ENCODE measurements around the gene COX4I1. TPM values are rescaled to one million over a fixed set of nuclear protein-coding genes. Genes with fewer than 3 reads are reported as not detected.

Gene COX4I1
- total RNA-seq, 1 experiment from 2014 or later: 839 TPM

DNA sequence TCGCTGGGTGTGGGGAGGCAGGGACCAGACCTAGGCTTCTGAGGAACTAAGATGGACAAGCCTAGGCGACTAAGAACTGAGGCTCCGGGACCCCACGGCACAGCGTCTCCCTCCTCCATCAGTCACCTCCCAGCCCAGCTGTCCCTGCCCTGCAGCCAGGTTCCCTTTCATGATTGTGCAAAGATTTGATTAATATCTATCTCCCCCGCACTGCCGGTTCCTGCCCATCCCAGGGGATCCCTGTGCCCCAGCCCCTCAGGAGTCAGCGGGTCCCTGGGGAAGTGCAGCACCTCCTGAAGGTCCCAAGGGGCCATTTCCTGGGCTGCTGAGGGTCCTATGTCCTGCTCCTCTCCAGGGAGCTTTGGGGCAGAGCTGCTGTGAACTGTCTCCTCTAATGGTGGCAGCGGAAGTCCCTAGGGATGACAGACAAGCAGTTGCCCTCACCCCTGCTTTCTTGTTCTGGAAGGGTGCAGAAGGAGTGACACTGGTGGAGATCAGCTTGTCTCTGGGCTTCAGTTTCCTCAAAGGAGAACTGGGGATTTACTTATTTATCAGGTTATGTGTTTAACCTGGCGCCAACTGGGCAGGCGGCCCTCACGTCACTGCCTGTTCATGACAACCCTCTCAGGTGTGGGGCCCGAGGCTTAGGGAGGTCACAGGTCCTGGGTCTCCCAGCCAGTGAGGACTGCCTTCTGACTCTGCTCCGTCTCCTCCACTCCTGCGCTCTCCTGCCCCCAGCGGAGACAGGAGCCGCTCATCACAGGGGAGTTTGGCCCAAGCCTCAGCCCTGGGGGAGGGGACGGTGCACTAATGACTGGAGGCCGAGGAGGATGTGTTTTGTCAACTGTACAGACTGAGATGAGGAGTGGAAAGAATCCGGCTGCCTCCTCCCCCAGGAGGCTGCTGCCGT, 46.7 kb upstream of the COX4I1 start:
- no peak overlapping the region for H3K27ac ChIP-seq (ENCODE audit: low read depth, low read length)

More for the DNA sequence above, 46.7 kb upstream of the COX4I1 start:
- Histone ChIP-seq H3K36me3 (ENCODE audit: control insufficient read depth in 1 of 2, insufficient read depth in 2 of 2, low read length in 2 of 2) (no peaks in the 10 kb centered on the region), H3K4me2 (ENCODE audit: low read length) (no peak overlapping the region), H3K9me3 (ENCODE audit: control insufficient read depth in 1 of 2, insufficient read depth in 1 of 2, low read depth in 1 of 2, low read length in 2 of 2) (no peaks in the 10 kb centered on the region), H4K20me1 (ENCODE audit: insufficient read depth) (no peaks in the 10 kb centered on the region), H3K9ac (ENCODE audit: low read length) (no peak overlapping the region), H3K27me3 (ENCODE audit: insufficient read depth, low read length) (no peaks in the 10 kb centered on the region; the same call in 1 of the 2 replicates), H3K79me2 (ENCODE audit: insufficient read depth, low read length) (peaks cover 25% of the 10 kb centered on the region; the same call in 1 of the 2 replicates), H3K9me2 (ENCODE audit: insufficient read depth) (no peaks in the 10 kb centered on the region), H3K4me3 (replicated peaks in 1 of 2; ENCODE audit: low read depth in 1 of 2, low read length in 2 of 2) (no peak overlapping the region), H2AFZ (ENCODE audit: low read depth, low read length, poor library complexity, severe bottlenecking) (no peak overlapping the region), H3K4me1 (ENCODE audit: control insufficient read depth in 1 of 2, insufficient read depth in 2 of 2, low read length in 2 of 2) (peaks cover 25 to 46% of the 10 kb centered on the region in 2 experiments)
- POLR2A ChIA-PET: no interaction called here
- no TSS peak for BruUV-seq (replicated peaks)
- TF ChIP-seq JUND (IDR thresholded peaks at IDR 0.05): no peak
- TF ChIP-seq, protein P1, sequence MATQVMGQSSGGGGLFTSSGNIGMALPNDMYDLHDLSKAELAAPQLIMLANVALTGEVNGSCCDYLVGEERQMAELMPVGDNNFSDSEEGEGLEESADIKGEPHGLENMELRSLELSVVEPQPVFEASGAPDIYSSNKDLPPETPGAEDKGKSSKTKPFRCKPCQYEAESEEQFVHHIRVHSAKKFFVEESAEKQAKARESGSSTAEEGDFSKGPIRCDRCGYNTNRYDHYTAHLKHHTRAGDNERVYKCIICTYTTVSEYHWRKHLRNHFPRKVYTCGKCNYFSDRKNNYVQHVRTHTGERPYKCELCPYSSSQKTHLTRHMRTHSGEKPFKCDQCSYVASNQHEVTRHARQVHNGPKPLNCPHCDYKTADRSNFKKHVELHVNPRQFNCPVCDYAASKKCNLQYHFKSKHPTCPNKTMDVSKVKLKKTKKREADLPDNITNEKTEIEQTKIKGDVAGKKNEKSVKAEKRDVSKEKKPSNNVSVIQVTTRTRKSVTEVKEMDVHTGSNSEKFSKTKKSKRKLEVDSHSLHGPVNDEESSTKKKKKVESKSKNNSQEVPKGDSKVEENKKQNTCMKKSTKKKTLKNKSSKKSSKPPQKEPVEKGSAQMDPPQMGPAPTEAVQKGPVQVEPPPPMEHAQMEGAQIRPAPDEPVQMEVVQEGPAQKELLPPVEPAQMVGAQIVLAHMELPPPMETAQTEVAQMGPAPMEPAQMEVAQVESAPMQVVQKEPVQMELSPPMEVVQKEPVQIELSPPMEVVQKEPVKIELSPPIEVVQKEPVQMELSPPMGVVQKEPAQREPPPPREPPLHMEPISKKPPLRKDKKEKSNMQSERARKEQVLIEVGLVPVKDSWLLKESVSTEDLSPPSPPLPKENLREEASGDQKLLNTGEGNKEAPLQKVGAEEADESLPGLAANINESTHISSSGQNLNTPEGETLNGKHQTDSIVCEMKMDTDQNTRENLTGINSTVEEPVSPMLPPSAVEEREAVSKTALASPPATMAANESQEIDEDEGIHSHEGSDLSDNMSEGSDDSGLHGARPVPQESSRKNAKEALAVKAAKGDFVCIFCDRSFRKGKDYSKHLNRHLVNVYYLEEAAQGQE (IDR thresholded peaks at IDR 0.05; ENCODE audit: low read depth): no peak
- TF ChIP-seq, protein P2, sequence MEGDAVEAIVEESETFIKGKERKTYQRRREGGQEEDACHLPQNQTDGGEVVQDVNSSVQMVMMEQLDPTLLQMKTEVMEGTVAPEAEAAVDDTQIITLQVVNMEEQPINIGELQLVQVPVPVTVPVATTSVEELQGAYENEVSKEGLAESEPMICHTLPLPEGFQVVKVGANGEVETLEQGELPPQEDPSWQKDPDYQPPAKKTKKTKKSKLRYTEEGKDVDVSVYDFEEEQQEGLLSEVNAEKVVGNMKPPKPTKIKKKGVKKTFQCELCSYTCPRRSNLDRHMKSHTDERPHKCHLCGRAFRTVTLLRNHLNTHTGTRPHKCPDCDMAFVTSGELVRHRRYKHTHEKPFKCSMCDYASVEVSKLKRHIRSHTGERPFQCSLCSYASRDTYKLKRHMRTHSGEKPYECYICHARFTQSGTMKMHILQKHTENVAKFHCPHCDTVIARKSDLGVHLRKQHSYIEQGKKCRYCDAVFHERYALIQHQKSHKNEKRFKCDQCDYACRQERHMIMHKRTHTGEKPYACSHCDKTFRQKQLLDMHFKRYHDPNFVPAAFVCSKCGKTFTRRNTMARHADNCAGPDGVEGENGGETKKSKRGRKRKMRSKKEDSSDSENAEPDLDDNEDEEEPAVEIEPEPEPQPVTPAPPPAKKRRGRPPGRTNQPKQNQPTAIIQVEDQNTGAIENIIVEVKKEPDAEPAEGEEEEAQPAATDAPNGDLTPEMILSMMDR (IDR thresholded peaks at IDR 0.05 in 2 of 3, conservative IDR thresholded peaks at IDR 0.05 in 1 of 3; ENCODE audit: borderline replicate concordance in 1 of 3, insufficient read depth in 1 of 3, low read depth in 2 of 3, low read length in 2 of 3): no peak
- no peak for TF ChIP-seq ELF1 (IDR thresholded peaks at IDR 0.05; ENCODE audit: borderline replicate concordance, low read depth)
- TF ChIP-seq FOSL1 (IDR thresholded peaks at IDR 0.05; ENCODE audit: low read depth): no peak
- TF ChIP-seq CBX3 (IDR thresholded peaks at IDR 0.05; ENCODE audit: low read depth): no peak
- TF ChIP-seq, protein P3, sequence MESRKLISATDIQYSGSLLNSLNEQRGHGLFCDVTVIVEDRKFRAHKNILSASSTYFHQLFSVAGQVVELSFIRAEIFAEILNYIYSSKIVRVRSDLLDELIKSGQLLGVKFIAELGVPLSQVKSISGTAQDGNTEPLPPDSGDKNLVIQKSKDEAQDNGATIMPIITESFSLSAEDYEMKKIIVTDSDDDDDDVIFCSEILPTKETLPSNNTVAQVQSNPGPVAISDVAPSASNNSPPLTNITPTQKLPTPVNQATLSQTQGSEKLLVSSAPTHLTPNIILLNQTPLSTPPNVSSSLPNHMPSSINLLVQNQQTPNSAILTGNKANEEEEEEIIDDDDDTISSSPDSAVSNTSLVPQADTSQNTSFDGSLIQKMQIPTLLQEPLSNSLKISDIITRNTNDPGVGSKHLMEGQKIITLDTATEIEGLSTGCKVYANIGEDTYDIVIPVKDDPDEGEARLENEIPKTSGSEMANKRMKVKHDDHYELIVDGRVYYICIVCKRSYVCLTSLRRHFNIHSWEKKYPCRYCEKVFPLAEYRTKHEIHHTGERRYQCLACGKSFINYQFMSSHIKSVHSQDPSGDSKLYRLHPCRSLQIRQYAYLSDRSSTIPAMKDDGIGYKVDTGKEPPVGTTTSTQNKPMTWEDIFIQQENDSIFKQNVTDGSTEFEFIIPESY (IDR thresholded peaks at IDR 0.05; ENCODE audit: extremely low read depth, insufficient replicate concordance, low read length): no peak
- TF ChIP-seq, protein P4, sequence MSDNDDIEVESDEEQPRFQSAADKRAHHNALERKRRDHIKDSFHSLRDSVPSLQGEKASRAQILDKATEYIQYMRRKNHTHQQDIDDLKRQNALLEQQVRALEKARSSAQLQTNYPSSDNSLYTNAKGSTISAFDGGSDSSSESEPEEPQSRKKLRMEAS (IDR thresholded peaks at IDR 0.05): no peak
- no peak for TF ChIP-seq ZNF274 (IDR thresholded peaks at IDR 0.05; ENCODE audit: low read depth, low read length)
- TF ChIP-seq POLR2AphosphoS5 (IDR thresholded peaks at IDR 0.05; ENCODE audit: low read depth, low read length): no peak
- TF ChIP-seq CEBPB (IDR thresholded peaks at IDR 0.05; ENCODE audit: low read depth): no peak
- no peak for TF ChIP-seq ZFX (IDR thresholded peaks at IDR 0.05)
- TF ChIP-seq SRF (IDR thresholded peaks at IDR 0.05; ENCODE audit: low read depth): no peak
- TF ChIP-seq TCF7L2 (IDR thresholded peaks at IDR 0.05; ENCODE audit: borderline replicate concordance, extremely low read depth, insufficient read depth, insufficient read length): no peak
- DNase-seq (ENCODE audit: low read depth, low spot score) (no peak), ATAC-seq (no peak)
- RAD21 ChIA-PET (ENCODE audit: low non-redundant PET in 1 of 2, low total read pairs in 2 of 2, uncharacterized antibody in 2 of 2, unreplicated experiment in 2 of 2): no interaction called here
- intact Hi-C loops (cut with micrococcal nuclease): no loop called here
- CTCF ChIA-PET: no interaction called here

Data from HCT116 (cell line).